Measurements from ENCODE around the gene MS4A10.

DNA sequence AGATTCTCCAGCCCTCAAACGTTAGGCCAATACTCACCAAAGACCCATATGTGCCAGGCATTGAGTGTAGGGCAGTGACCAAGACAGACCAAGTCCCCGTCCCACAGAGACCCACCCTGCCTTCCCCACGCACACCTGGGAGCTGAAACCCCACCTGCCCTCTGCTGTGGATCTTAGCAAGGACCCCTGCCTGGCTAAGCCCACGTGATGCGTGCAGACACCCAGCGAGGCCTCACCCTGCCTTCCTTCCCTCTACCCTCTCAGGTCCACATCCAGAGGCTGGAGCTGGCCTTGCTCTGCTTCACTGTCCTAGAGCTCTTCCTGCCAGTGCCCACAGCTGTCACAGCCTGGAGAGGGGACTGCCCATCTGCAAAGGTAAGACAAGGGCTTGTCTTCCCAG, 10.2 kb downstream of the MS4A10 start:
- no peak for TF ChIP-seq EZH2 (IDR thresholded peaks at IDR 0.05; ENCODE audit: borderline replicate concordance, low read length)
- TF ChIP-seq, protein P1, sequence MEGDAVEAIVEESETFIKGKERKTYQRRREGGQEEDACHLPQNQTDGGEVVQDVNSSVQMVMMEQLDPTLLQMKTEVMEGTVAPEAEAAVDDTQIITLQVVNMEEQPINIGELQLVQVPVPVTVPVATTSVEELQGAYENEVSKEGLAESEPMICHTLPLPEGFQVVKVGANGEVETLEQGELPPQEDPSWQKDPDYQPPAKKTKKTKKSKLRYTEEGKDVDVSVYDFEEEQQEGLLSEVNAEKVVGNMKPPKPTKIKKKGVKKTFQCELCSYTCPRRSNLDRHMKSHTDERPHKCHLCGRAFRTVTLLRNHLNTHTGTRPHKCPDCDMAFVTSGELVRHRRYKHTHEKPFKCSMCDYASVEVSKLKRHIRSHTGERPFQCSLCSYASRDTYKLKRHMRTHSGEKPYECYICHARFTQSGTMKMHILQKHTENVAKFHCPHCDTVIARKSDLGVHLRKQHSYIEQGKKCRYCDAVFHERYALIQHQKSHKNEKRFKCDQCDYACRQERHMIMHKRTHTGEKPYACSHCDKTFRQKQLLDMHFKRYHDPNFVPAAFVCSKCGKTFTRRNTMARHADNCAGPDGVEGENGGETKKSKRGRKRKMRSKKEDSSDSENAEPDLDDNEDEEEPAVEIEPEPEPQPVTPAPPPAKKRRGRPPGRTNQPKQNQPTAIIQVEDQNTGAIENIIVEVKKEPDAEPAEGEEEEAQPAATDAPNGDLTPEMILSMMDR (conservative IDR thresholded peaks at IDR 0.05 in 1 of 2, IDR thresholded peaks at IDR 0.05 in 1 of 2; ENCODE audit: extremely low read depth in 1 of 2, insufficient read depth in 1 of 2, low read depth in 1 of 2, low read length in 2 of 2), result no peak
